NT2/D1 (cell line): ENCODE measurements around the gene IKZF5.

Source experiments
- DNase-seq: peaks from one replicate; pipeline ENCODE4 v3.0.0-alpha.2; 2011; ENCODE audit warnings: low read depth, low spot score
- H3K27me3 ChIP-seq: 2 replicates; pipeline ENCODE4 v1.6.0; 2011; ENCODE audit warnings: mild to moderate bottlenecking; ENCODE audit not compliant: insufficient read length, insufficient read depth
- H3K36me3 ChIP-seq: 2 replicates; pipeline ENCODE4 v1.6.1; 2011; ENCODE audit warnings: mild to moderate bottlenecking, low read length, mixed read lengths; ENCODE audit not compliant: insufficient read depth, insufficient read length
- H3K4me1 ChIP-seq: 2 replicates; pipeline ENCODE4 v1.5.1; 2011; ENCODE audit not compliant: insufficient read depth, insufficient read length
- H3K4me3 ChIP-seq: 2 replicates; pipeline ENCODE4 v1.5.1; 2011; ENCODE audit warnings: low read depth; ENCODE audit not compliant: insufficient read length
- H3K9ac ChIP-seq: 2 replicates; pipeline ENCODE4 v1.6.0; 2011; ENCODE audit warnings: low read depth; ENCODE audit not compliant: insufficient read length
- H3K9me3 ChIP-seq: 2 replicates; pipeline ENCODE4 v1.5.1; 2011; ENCODE audit warnings: mild to moderate bottlenecking, low read length; ENCODE audit not compliant: insufficient read depth
- SUZ12 ChIP-seq: IDR thresholded peaks from 2 replicates; pipeline ENCODE4 v1.6.1; 2011; ENCODE audit not compliant: insufficient read length, insufficient read depth; ENCODE audit errors: extremely low read depth
- YY1 ChIP-seq: IDR thresholded peaks from 2 replicates; pipeline ENCODE4 v1.6.1; 2011; ENCODE audit not compliant: insufficient read length, insufficient read depth
- ZNF274 ChIP-seq: IDR thresholded peaks from 2 replicates; pipeline ENCODE4 v1.6.1; 2011; ENCODE audit warnings: mild to moderate bottlenecking, low read depth, low read length

IKZF5 gene

DNA sequence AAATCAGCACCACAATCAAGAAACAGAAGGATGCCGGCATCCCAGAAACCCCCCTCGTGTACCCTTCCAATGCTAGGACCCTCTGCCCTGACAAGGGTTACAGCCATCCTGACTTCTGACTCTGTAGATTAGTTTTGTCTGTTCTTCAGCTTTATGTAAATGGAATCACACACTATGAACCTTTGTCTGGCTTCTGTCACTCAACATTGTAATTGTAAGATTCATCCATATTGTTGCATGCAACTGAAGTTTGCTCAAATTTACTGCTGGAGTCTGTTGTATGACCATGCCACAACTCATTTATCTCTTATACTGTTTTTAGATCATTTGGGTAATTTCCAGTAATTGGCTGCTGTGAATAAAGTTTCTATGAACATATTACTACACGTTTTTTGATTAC lies 8.4 kb downstream of the IKZF5 start:
- Histone ChIP-seq H3K9ac (no peak overlapping the region), H3K4me1 (no peaks in the 10 kb centered on the region), H3K36me3 (peaks cover 19% of the 10 kb centered on the region), H3K4me3 (no peak overlapping the region), H3K27me3 (no peaks in the 10 kb centered on the region), H3K9me3 (no peaks in the 10 kb centered on the region)
- TF ChIP-seq ZNF274 (no peak), SUZ12 (no peak), YY1 (no peak)
- DNase-seq = no peak

- TF ChIP-seq YY1 = no peak
- TF ChIP-seq SUZ12 = no peak
- TF ChIP-seq ZNF274 = no peak
- Histone ChIP-seq H3K36me3 (peaks cover 25% of the 10 kb centered on the region), H3K9me3 (no peaks in the 10 kb centered on the region), H3K9ac (no peak overlapping the region), H3K4me3 (no peak overlapping the region), H3K4me1 (no peaks in the 10 kb centered on the region), H3K27me3 (no peaks in the 10 kb centered on the region)
- no peak for DNase-seq
Measured at GRCh38 chr10:122999347-122999746, 9.2 kb downstream of the IKZF5 start.

- no peaks in the 10 kb centered on the region for H3K27me3 ChIP-seq
- no peak overlapping the region for H3K4me3 ChIP-seq
- DNase-seq = no peak
- no peaks in the 10 kb centered on the region for H3K4me1 ChIP-seq
- peaks cover 29% of the 10 kb centered on the region for H3K36me3 ChIP-seq
- TF ChIP-seq ZNF274 = no peak
- no peak for TF ChIP-seq SUZ12
- no peak for TF ChIP-seq YY1
- no peak overlapping the region for H3K9ac ChIP-seq
- H3K9me3 ChIP-seq = no peaks in the 10 kb centered on the region
Measured at GRCh38 chr10:122998934-122999333, 9.7 kb downstream of the IKZF5 start.

DNA sequence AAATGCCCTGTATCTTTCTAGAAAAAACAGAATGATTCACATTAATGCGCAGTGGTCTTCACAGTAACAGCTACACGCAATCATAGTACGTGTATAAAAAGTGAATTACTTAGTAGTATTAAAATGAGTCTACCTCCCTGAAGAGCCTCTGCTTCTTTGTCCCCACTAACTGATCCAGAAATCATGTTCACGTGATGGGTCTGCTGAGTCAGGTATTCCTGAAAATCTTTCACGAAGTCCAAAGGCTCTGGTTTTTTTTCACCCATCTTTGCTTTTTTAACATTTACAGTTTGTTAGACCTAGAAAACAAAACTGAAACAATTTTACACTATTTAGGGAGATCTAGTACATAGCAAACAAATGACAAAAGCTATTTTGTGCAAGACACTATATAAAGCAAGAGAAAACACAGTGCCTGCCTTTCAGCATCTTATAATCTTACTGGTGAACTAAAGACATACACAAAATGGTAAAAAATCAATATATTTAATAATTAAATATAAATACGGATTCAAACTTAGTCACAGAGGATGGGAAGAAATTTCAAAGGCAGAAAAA lies 10.2 kb downstream of the IKZF5 start:
- DNase-seq = no peak
- TF ChIP-seq ZNF274 (no peak), YY1 (no peak), SUZ12 (no peak)
- no peaks in the 10 kb centered on the region for H3K4me1 ChIP-seq
- no peaks in the 10 kb centered on the region for H3K27me3 ChIP-seq
- no peaks in the 10 kb centered on the region for H3K9me3 ChIP-seq
- no peak overlapping the region for H3K9ac ChIP-seq
- H3K36me3 ChIP-seq = peaks cover 34% of the 10 kb centered on the region
- H3K4me3 ChIP-seq = no peak overlapping the region

- no peak overlapping the region for H3K9ac ChIP-seq
- no peaks in the 10 kb centered on the region for H3K27me3 ChIP-seq
- H3K4me3 ChIP-seq = no peak overlapping the region
- no peaks in the 10 kb centered on the region for H3K9me3 ChIP-seq
- peaks cover 38% of the 10 kb centered on the region for H3K36me3 ChIP-seq
- DNase-seq = no peak
- TF ChIP-seq ZNF274 (no peak), YY1 (no peak), SUZ12 (no peak)
- no peaks in the 10 kb centered on the region for H3K4me1 ChIP-seq
Measured at GRCh38 chr10:122997864-122998263, 10.7 kb downstream of the IKZF5 start.

GRCh38 chr10:122995936-122996335 lies 12.7 kb downstream of the IKZF5 start:
- no peak for DNase-seq
- TF ChIP-seq SUZ12 = no peak
- no peak for TF ChIP-seq ZNF274
- no peak for TF ChIP-seq YY1
- Histone ChIP-seq H3K27me3 (no peaks in the 10 kb centered on the region), H3K9me3 (no peaks in the 10 kb centered on the region), H3K4me1 (no peaks in the 10 kb centered on the region), H3K9ac (no peak overlapping the region), H3K36me3 (peaks cover 52% of the 10 kb centered on the region), H3K4me3 (no peak overlapping the region)

GRCh38 chr10:122993797-122994336 lies 14.7 kb downstream of the IKZF5 start:
- no peaks in the 10 kb centered on the region for H3K4me1 ChIP-seq
- H3K9me3 ChIP-seq = no peaks in the 10 kb centered on the region
- DNase-seq = no peak
- TF ChIP-seq YY1 = no peak
- no peak overlapping the region for H3K4me3 ChIP-seq
- peaks cover 57% of the 10 kb centered on the region for H3K36me3 ChIP-seq
- no peak overlapping the region for H3K9ac ChIP-seq
- H3K27me3 ChIP-seq = no peaks in the 10 kb centered on the region
